Loucy (cell line): Measurements from ENCODE around the gene TUBGCP4.

ENCODE experiments used
- CTCF ChIP-seq: fragments of 200-600 bp; sonication (generic); conservative IDR thresholded peaks from 2 replicates; pipeline ENCODE4 v1.5.1; 2014; ENCODE audit warnings: mild to moderate bottlenecking, antibody characterized with exemption, low read length
- EZH2phosphoT487 ChIP-seq: fragments of 200-600 bp; IDR thresholded peaks from 2 replicates; pipeline ENCODE4 v1.6.1; 2018; ENCODE audit warnings: antibody characterized with exemption, mild to moderate bottlenecking, moderate library complexity, borderline replicate concordance

GRCh38 chr15:43402255-43402654 is 31.4 kb downstream of the TUBGCP4 start:
- no peak for TF ChIP-seq CTCF
- no peak for TF ChIP-seq EZH2phosphoT487
